Skeletal muscle tissue (tissue), 4 donors: ENCODE measurements around the gene SMARCB1. TPM values are rescaled to one million over a fixed set of nuclear protein-coding genes. Genes with fewer than 3 reads are reported as not detected.

ENCODE experiments used
- H3K27ac ChIP-seq: one replicate; pipeline ENCODE4 v1.7.0; 2013; ENCODE audit warnings: mild to moderate bottlenecking, low read depth, low read length, inconsistent platforms
- H3K27me3 ChIP-seq, 3 donors: one replicate each; pipeline ENCODE4 v1.7.0; 2013; ENCODE audit warnings: low read length in 3 of 3; ENCODE audit not compliant: control insufficient read depth in 3 of 3, insufficient read depth in 3 of 3
- H3K36me3 ChIP-seq, 3 donors: one replicate each; pipeline ENCODE4 v1.7.0; 2013; ENCODE audit warnings: low read length in 3 of 3; ENCODE audit not compliant: control insufficient read depth in 3 of 3, insufficient read depth in 3 of 3
- H3K4me1 ChIP-seq, 3 donors: one replicate each; pipeline ENCODE4 v1.7.0; 2013; ENCODE audit warnings: low read length in 3 of 3, mild to moderate bottlenecking in 3 of 3; ENCODE audit not compliant: control insufficient read depth in 3 of 3, insufficient read depth in 3 of 3
- H3K4me3 ChIP-seq, 3 donors: one replicate each; pipeline ENCODE4 v1.7.0; 2013; ENCODE audit warnings: low read length in 3 of 3
- H3K9ac ChIP-seq, 3 donors: one replicate each; pipeline ENCODE4 v1.7.0; 2013; ENCODE audit warnings: low read length in 3 of 3, mild to moderate bottlenecking in 3 of 3, moderate library complexity in 2 of 3, low read depth in 1 of 3
- H3K9me3 ChIP-seq, 3 donors: one replicate each; pipeline ENCODE4 v1.7.0; 2013; ENCODE audit warnings: low read length in 3 of 3; ENCODE audit not compliant: control insufficient read depth in 3 of 3
- total RNA-seq: library from RNA; depleted of rRNA; stranded (reverse); fragments of >200 nt; gene quantifications from one replicate; pipeline ENCODE4 v1.2.3, GENCODE V29; 2014
- donor health status: Osteomylitis.

The SMARCB1 gene
- total RNA-seq, 1 donor from 2014 or later, result 13.6 TPM

DNA sequence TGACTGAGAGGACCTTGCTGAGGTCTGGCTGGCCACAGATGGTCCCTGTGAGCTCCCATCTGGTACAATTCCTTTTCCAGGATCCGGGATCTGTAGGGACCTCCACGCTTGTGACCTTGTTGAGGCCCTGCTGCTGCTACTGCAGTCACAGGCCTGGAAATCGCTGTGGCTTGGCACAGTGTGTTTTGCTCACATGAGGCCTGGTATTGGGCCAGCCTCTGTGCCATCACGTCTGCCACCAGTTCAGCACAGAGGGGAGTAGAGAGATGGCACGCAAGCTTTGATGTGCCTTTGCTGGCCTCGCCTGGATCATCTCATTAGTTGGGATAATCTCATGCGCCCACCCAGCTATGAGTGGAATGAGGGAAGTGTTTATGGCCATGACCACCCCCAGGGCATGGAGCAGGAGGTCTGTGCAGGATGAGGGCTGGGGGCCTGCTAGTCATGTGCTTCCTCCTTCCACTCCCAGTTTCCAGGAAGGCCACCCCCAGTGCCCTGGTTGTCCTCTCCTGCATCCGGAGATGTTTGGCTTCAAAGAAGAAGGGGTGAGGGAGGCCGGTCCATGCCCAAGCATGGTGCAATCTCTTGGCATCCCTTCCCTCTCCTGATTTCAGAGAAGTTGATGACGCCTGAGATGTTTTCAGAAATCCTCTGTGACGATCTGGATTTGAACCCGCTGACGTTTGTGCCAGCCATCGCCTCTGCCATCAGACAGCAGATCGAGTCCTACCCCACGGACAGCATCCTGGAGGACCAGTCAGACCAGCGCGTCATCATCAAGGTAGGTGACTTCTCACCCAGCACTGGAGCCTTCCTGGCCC lies 29.6 kb downstream of the SMARCB1 start:
- H3K27ac ChIP-seq, result no peak overlapping the region
- peaks cover 37 to 47% (median 45%) of the 10 kb centered on the region in 3 donors for H3K36me3 ChIP-seq
- peaks cover 0 to 11% (median 4%) of the 10 kb centered on the region in 3 donors for H3K4me1 ChIP-seq
- no peaks in the 10 kb centered on the region for H3K9me3 ChIP-seq
- H3K27me3 ChIP-seq, result no peaks in the 10 kb centered on the region
- no peak overlapping the region for H3K4me3 ChIP-seq
- H3K9ac ChIP-seq, result no peak overlapping the region

DNA sequence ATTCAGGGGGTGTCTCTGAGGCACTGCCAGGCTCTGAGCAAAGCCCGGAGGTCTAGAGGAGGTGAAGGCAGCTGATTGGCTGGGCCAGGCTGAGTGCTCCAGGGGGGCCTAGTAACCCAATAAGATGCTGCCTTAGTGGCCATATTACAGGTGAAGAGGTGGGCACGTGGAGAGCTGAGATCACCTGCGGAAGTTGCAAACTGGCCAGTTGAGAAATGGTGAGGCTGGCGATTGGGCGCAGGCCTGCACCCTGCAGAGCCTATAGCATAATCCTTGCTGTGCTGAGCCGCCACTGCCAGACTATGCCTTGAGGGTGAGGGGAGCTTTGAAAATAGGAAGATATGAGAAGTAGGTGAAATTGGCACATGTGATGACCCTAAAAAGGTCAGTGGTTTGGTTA lies 30.4 kb downstream of the SMARCB1 start:
- H3K27me3 ChIP-seq, result no peaks in the 10 kb centered on the region
- no peak overlapping the region for H3K9ac ChIP-seq
- H3K27ac ChIP-seq, result no peak overlapping the region
- H3K4me1 ChIP-seq, result peaks cover 3 to 16% (median 7%) of the 10 kb centered on the region in 3 donors
- peaks cover 37 to 50% (median 46%) of the 10 kb centered on the region in 3 donors for H3K36me3 ChIP-seq
- no peak overlapping the region for H3K4me3 ChIP-seq
- no peaks in the 10 kb centered on the region for H3K9me3 ChIP-seq

DNA sequence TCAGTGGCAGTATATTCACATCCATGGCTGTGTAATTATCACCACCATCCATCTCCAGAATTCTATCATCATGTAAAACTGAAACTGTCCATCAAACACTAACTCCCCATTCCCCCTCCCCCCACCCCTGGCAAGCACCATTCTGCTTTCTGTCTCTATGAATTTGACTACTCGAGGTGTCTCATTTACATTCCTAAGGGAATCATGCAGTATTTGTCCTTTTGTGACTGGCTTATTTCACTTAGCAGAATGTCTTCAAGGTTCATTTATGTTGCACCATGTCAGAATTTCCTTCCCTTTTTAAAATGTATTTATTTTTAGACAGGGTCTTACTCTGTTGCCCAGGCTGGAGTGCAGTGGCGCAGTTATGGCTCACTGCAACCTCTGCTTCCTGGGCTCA lies 31.8 kb downstream of the SMARCB1 start:
- Histone ChIP-seq H3K4me3 (no peak overlapping the region), H3K9ac (no peak overlapping the region), H3K4me1 (peaks cover 16 to 29% (median 19%) of the 10 kb centered on the region in 3 donors), H3K36me3 (peaks cover 42 to 57% (median 55%) of the 10 kb centered on the region in 3 donors), H3K27ac (no peak overlapping the region), H3K9me3 (no peaks in the 10 kb centered on the region), H3K27me3 (no peaks in the 10 kb centered on the region)

DNA sequence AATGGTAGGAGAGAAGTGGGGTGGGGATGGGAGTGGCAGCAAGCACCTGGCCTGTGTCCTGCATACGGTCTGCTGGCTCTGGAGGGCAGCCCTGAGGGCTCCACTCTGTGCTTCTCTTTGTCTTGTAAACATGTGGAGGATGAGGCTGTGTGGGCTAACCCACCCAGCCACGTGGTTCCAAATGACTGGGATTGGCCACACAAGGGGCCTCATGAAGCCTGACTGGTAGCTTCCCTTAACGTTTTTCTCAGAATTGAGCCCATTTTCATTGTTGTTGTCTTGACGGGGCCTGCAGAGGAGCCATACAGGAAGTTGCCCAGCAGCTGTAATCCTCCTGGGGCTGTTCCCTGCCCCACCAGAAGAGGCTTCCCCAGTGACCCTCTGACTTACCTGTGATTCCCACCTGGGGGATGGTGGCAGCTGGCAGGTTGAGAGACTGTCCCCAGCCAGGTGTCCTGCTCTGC lies 34.0 kb downstream of the SMARCB1 start:
- Histone ChIP-seq H3K27ac (no peak overlapping the region), H3K36me3 (peaks cover 61 to 76% (median 76%) of the 10 kb centered on the region in 3 donors), H3K9ac (no peak overlapping the region), H3K4me3 (no peak overlapping the region), H3K27me3 (no peaks in the 10 kb centered on the region), H3K4me1 (peaks cover 16 to 34% (median 18%) of the 10 kb centered on the region in 3 donors), H3K9me3 (no peaks in the 10 kb centered on the region)

DNA sequence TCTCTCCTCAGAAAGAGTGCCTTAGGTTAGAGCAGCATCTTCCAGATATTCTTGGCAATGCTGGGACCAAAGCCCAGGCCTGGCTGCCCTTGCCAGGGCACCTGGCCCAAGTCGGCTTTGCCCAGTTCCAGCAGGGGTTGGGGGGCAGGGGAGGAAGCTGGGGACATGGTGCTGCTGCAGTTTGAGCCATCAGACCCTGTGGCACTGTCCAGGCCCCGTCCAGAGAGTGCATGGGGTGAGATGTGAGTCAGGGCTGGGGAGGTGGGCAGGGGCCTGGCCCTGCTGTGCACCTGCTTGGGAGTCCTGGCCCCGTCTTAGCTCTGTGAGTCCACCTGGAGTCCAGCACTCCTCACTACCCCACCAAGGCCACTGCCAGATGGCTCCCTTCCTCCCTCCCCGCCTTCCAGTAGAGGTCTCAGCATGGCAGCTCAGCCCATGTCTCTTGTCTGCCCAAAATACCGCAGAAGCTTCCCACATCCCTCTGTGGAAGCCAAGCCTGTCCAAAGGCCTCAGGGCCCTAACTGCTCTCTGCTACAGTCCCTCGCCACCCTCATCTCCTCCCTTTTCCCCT lies 35.4 kb downstream of the SMARCB1 start:
- Histone ChIP-seq H3K27me3 (no peaks in the 10 kb centered on the region), H3K4me3 (no peak overlapping the region), H3K9me3 (no peaks in the 10 kb centered on the region), H3K4me1 (peaks cover 16 to 29% (median 19%) of the 10 kb centered on the region in 3 donors), H3K27ac (peak overlapping the region; percentile 25), H3K9ac (peak overlapping the region in 1 of 3 donors; percentile 62), H3K36me3 (peaks cover 57 to 77% (median 74%) of the 10 kb centered on the region in 3 donors)

DNA sequence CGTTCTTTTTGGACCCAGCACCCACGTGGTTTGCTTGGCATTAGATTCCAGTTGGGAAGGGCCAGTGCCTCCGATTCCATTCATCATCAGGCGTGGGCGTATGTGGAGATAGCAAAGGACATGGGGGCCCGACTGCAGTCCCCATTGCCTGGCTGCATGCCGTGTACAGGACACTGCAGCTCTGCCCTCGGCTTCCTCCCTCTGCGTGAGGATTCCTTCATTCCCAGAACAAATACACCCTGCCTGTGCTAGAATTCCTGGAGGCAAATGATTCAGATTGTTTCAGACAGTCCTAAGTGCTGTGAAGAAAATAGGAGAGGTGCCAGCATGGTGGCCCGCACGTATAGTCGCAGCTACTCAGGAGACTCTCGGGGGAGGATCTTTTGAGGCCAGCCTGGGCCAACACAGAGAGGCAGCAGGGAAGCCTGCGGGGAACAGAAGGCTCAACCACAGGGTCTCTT lies 36.6 kb downstream of the SMARCB1 start:
- no peaks in the 10 kb centered on the region for H3K27me3 ChIP-seq
- no peaks in the 10 kb centered on the region for H3K9me3 ChIP-seq
- H3K27ac ChIP-seq, result no peak overlapping the region
- H3K36me3 ChIP-seq, result peaks cover 58 to 74% (median 64%) of the 10 kb centered on the region in 3 donors
- H3K4me3 ChIP-seq, result no peak overlapping the region
- H3K4me1 ChIP-seq, result peaks cover 16 to 30% (median 24%) of the 10 kb centered on the region in 3 donors
- peak overlapping the region in 2 of 3 donors; percentile 23 to 33 for H3K9ac ChIP-seq

DNA sequence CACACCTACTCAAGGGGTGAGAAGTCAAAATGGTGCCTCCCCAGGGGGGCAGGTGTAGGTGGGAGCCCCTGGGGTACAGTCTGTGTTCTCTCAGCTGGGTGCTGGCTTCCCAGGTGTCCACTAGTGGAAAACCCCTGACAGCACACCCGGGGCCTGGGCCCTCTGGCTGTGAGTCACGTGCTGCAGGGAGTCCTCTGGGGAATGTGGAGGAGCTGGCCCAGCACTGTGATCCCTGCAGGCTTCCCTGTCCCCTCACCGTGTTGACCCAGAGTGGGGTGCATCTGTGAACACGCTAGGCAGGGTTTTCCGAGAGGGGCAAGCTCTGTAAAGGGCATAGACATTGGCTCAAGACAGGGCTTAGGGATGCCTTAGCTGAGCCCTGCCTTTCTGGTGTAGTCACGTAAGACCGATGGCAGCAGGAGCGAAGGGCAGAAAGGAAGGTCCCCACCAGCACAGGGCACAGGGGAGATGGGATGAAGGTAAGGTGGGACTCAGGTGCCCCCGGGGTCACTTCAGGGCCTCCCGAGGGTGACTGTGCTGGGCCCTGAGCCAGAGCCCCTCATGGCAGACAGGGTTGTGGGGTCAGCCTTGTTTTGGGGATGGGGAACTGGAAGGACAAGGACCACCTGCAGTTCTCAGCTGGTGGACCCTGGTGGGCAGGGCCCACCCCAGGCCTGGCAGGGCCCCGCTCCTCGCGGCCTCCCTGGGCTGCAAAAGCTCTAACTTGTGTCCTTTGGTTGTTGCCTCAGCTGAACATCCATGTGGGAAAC lies 37.9 kb downstream of the SMARCB1 start:
- Histone ChIP-seq H3K4me3 (no peak overlapping the region), H3K9me3 (no peaks in the 10 kb centered on the region), H3K27ac (no peak overlapping the region), H3K36me3 (peaks cover 54 to 71% (median 63%) of the 10 kb centered on the region in 3 donors), H3K27me3 (no peaks in the 10 kb centered on the region), H3K9ac (peak overlapping the region in 1 of 3 donors; percentile 8), H3K4me1 (peaks cover 29 to 43% (median 37%) of the 10 kb centered on the region in 3 donors)

DNA sequence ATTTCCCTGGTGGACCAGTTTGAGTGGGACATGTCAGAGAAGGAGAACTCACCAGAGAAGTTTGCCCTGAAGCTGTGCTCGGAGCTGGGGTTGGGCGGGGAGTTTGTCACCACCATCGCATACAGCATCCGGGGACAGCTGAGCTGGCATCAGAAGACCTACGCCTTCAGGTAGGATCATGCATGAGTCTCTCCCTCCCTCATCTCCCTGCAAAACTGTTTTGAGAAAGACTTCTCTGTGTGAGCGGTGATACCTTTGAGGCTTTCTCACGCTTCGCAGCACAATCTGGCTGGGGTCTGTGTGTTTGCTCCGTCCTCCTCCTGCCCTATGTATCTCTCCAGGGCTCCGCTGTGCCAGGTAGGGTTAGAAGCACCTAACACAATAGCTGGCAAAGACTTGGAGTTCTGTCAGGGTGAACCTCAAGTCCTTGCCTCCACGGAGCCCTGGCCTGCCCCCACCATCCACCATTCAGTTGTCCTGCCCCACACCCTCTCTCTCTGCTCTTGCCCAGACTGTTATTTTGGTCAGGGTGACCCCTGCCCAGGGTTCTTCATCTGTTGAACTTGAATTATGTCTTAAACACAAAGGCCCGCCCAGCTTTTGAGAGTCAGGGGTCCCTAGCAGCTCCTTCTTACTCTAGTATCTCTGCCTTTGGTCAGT lies 38.6 kb downstream of the SMARCB1 start:
- Histone ChIP-seq H3K9ac (no peak overlapping the region), H3K4me3 (no peak overlapping the region), H3K4me1 (peaks cover 36 to 44% (median 42%) of the 10 kb centered on the region in 3 donors), H3K9me3 (no peaks in the 10 kb centered on the region), H3K36me3 (peaks cover 50 to 68% (median 60%) of the 10 kb centered on the region in 3 donors), H3K27me3 (no peaks in the 10 kb centered on the region), H3K27ac (peak overlapping the region; percentile 30)
